AG04450 (cell line): ENCODE data around the gene TGFBR3L. TPM values are rescaled to one million over a fixed set of nuclear protein-coding genes. Genes with fewer than 3 reads are reported as not detected.
"Not testable (repeated sequence)": the region's sequence is repeated elsewhere in the genome, so short reads cannot be mapped to it uniquely, and the experiment has no call there.

Experiments used
- CTCF ChIA-PET: fragments of 300-600, 350-600 bp; formaldehyde crosslinking; extraction: SDS; loops from one replicate; lab custom pipeline; 2022; ENCODE audit warnings: antibody characterized with exemption, inconsistent platforms; lab: Charles Lee
- POLR2A ChIA-PET: fragments of 350-600 bp; formaldehyde crosslinking; extraction: SDS; loops from one replicate; lab custom pipeline; 2021; ENCODE audit warnings: antibody characterized with exemption, inconsistent platforms; lab: Yijun Ruan, JAX
- DNase-seq: peaks from one replicate; pipeline ENCODE4 v3.0.0-alpha.2; 2011; ENCODE audit warnings: low read depth, low spot score
- H3K27ac ChIP-seq: one replicate; pipeline ENCODE4 v1.5.1; 2012; ENCODE audit warnings: low read depth, low read length, control low read depth
- H3K27me3 ChIP-seq: one replicate; pipeline ENCODE4 v1.6.0; 2012; ENCODE audit warnings: low read length; ENCODE audit not compliant: control insufficient read depth, insufficient read depth
- H3K4me3 ChIP-seq: 2 replicates; pipeline ENCODE4 v1.5.1; 2011; ENCODE audit warnings: mild to moderate bottlenecking, low read depth, low read length, control low read depth
- H3K9me3 ChIP-seq: 2 replicates; pipeline ENCODE4 v1.5.1; 2012; ENCODE audit warnings: low read length; ENCODE audit not compliant: control insufficient read depth, insufficient read depth
- polyA plus RNA-seq: library from polyadenylated mRNA; depleted of rRNA; stranded (reverse); fragments of >200 nt; gene quantifications from 2 replicates; pipeline ENCODE4 v1.2.3, GENCODE V29; 2011
- TF ChIP-seq, protein P1 (sequence below): IDR thresholded peaks from 2 replicates; pipeline ENCODE4 v1.5.1; 2011; ENCODE audit warnings: low read depth, low read length, control low read depth, inconsistent platforms

The TGFBR3L gene
- polyA plus RNA-seq, 1 experiment: not detected

- DNase-seq: no peak
- H3K9me3 ChIP-seq: no peaks in the 10 kb centered on the region; the same call in 1 of the 2 replicates
- peak overlapping the region; percentile 40 for H3K4me3 ChIP-seq
- TF ChIP-seq, protein P1, sequence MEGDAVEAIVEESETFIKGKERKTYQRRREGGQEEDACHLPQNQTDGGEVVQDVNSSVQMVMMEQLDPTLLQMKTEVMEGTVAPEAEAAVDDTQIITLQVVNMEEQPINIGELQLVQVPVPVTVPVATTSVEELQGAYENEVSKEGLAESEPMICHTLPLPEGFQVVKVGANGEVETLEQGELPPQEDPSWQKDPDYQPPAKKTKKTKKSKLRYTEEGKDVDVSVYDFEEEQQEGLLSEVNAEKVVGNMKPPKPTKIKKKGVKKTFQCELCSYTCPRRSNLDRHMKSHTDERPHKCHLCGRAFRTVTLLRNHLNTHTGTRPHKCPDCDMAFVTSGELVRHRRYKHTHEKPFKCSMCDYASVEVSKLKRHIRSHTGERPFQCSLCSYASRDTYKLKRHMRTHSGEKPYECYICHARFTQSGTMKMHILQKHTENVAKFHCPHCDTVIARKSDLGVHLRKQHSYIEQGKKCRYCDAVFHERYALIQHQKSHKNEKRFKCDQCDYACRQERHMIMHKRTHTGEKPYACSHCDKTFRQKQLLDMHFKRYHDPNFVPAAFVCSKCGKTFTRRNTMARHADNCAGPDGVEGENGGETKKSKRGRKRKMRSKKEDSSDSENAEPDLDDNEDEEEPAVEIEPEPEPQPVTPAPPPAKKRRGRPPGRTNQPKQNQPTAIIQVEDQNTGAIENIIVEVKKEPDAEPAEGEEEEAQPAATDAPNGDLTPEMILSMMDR: no peak
- ChIA-PET CTCF (interaction anchor here (0.5 to 1.6 kb wide), 5 partner anchors 8 to 48 kb away, joined by 3 to 5 read pairs (median 3); no protein-coding TSS in a partner anchor), POLR2A (interaction anchor here (1.0 to 3.9 kb wide), 2 partner anchors 13 to 23 kb away, joined by 8 to 16 read pairs; partner anchors contain the start of gene MAP2K7)
- no peak overlapping the region for H3K27ac ChIP-seq
- H3K27me3 ChIP-seq: peaks cover 7% of the 10 kb centered on the region
These were observed 1.7 kb downstream of the TGFBR3L start for GRCh38 chr19:7916103-7916954.

DNA sequence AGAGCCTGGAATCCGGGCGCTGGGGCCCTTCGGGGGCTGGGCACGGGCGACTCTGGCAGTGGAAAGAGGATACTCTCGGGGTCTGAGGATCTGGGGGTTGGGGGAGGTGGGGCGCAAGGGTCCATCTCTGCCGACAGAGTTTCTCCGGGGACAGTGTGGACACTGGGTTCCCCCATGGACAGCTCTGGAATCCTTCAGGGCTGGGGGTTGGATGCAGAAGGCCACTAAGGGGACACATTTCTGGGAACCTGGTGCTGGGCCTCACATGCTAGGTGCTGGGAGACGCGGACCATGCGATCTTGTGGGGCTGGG, 2.3 kb downstream of the TGFBR3L start:
- no peak for DNase-seq
- Histone ChIP-seq H3K4me3 (peak overlapping the region; percentile 43), H3K27me3 (peaks cover 7% of the 10 kb centered on the region), H3K9me3 (no peaks in the 10 kb centered on the region; the same call in 1 of the 2 replicates), H3K27ac (no peak overlapping the region)
- ChIA-PET CTCF (interaction anchor here (1.0 to 3.0 kb wide), 3 partner anchors 8 to 86 kb away, joined by 3 to 12 read pairs (median 5); no protein-coding TSS in a partner anchor), POLR2A (interaction anchor here (1.1 to 3.9 kb wide), 2 partner anchors 11 to 13 kb away, joined by 4 to 16 read pairs; partner anchors contain the start of gene MAP2K7)
- TF ChIP-seq, protein P1: no peak

GRCh38 chr19:7917267-7918061, 2.8 kb downstream of the TGFBR3L start:
- Histone ChIP-seq H3K27me3 (peaks cover 7% of the 10 kb centered on the region), H3K4me3 (peak overlapping the region; percentile 43), H3K27ac (no peak overlapping the region), H3K9me3 (no peaks in the 10 kb centered on the region; the same call in 1 of the 2 replicates)
- CTCF ChIA-PET: interaction anchor here (0.6 to 3.0 kb wide), 6 partner anchors 9 to 815 kb away, joined by 4 to 12 read pairs (median 5); partner anchors contain the start of gene TIMM44
- TF ChIP-seq, protein P1: peak; percentile 68
- POLR2A ChIA-PET: interaction anchor here (0.6 to 3.9 kb wide), 3 partner anchors 11 to 519 kb away, joined by 3 to 16 read pairs (median 4); partner anchors contain the start of gene MAP2K7
- no peak for DNase-seq

DNA sequence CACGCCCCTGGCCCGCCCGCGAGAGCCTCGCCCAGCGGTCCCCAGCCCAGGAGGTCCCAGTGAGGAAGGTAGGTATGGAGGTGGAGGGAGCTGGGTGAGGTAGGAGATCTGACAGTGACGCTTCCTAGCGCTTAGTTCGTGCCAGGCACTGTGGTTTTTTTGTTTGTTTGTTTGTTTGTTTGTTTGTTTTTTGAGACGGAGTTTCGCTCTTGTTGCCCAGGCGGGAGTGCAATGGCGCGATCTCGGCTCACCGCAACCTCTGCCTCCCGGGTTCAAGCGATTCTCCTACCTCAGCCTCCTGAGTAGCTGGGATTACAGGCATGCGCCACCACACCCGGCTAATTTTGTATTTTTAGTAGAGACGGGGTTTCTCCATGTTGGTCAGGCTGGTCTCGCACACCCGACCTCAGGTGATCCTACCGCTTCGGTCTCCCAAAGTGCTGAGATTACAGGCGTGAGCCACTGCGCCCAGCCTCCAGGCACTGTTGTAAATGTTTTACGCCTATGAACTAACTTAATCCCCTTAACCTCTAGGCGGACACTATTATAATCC, 3.5 kb downstream of the TGFBR3L start:
- CTCF ChIA-PET: interaction anchor here (0.7 to 3.0 kb wide), 8 partner anchors 9 to 350 kb away, joined by 3 to 12 read pairs (median 5); partner anchors contain the start of gene TIMM44
- POLR2A ChIA-PET: interaction anchor here (1.1 to 3.9 kb wide), 3 partner anchors 10 to 15 kb away, joined by 4 to 17 read pairs (median 16); partner anchors contain the start of gene MAP2K7
- DNase-seq, H3K9me3 ChIP-seq, H3K27ac ChIP-seq, H3K27me3 ChIP-seq: not testable (repeated sequence)
- peak overlapping the region; percentile 43; the same call in 1 of the 2 replicates for H3K4me3 ChIP-seq
